Loucy (cell line): Measurements from ENCODE around the gene CERK.
"Not testable (repeated sequence)": the region's sequence is repeated elsewhere in the genome, so short reads cannot be mapped to it uniquely, and the experiment has no call there.

Experiments
- H2AFZ ChIP-seq: fragments of 200-600 bp; sonication (generic); 2 replicates; pipeline ENCODE4 v1.6.0; 2016; ENCODE audit warnings: antibody characterized with exemption, mild to moderate bottlenecking, low read length, moderate library complexity
- H3F3A ChIP-seq: fragments of 200-600 bp; 2 replicates; pipeline ENCODE4 v1.6.0; 2016; ENCODE audit warnings: antibody characterized with exemption, low read depth, mild to moderate bottlenecking
- H3K27me3 ChIP-seq: fragments of 200-600 bp; sonication (generic); 2 replicates; pipeline ENCODE4 v1.6.1; 2014; ENCODE audit warnings: low read length, mild to moderate bottlenecking; ENCODE audit not compliant: insufficient read depth, poor library complexity, severe bottlenecking
- H3K36me3 ChIP-seq: fragments of 200-600 bp; sonication (generic); 2 replicates; pipeline ENCODE4 v1.6.1; 2016; ENCODE audit warnings: low read length; ENCODE audit not compliant: insufficient read depth
- H3K4me1 ChIP-seq: fragments of 200-600 bp; sonication (generic); 2 replicates; pipeline ENCODE4 v1.5.1; 2014; ENCODE audit warnings: low read length, mild to moderate bottlenecking; ENCODE audit not compliant: insufficient read depth, poor library complexity, severe bottlenecking
- H3K4me2 ChIP-seq: fragments of 200-600 bp; sonication (generic); 2 replicates; pipeline ENCODE4 v1.6.0; 2014; ENCODE audit warnings: antibody characterized with exemption, low read length, low read depth, mild to moderate bottlenecking; ENCODE audit not compliant: poor library complexity, severe bottlenecking
- H3K4me3 ChIP-seq: fragments of 200-600 bp; sonication (generic); 2 replicates; pipeline ENCODE4 v1.5.1; 2014; ENCODE audit warnings: low read length, mild to moderate bottlenecking, mixed read lengths; ENCODE audit not compliant: poor library complexity, severe bottlenecking
- H3K79me2 ChIP-seq: fragments of 200-600 bp; sonication (generic); 2 replicates; pipeline ENCODE4 v1.6.1; 2014; ENCODE audit warnings: low read length; ENCODE audit not compliant: insufficient read depth
- H3K9ac ChIP-seq: fragments of 200-600 bp; sonication (generic); 2 replicates; pipeline ENCODE4 v1.6.0; 2014; ENCODE audit warnings: mild to moderate bottlenecking, low read depth, low read length, moderate library complexity; ENCODE audit not compliant: poor library complexity, severe bottlenecking
- H3K9me2 ChIP-seq: fragments of 200-600 bp; sonication (generic); replicated peaks from 2 replicates; pipeline ENCODE4 v1.6.1; 2016; ENCODE audit warnings: low read depth, low read length, mixed read lengths
- H3K9me3 ChIP-seq: fragments of 200-600 bp; sonication (generic); 2 replicates; pipeline ENCODE4 v1.6.1; 2014; ENCODE audit warnings: mild to moderate bottlenecking, antibody characterized with exemption, low read length, low read depth; ENCODE audit not compliant: insufficient read depth
- H4K20me1 ChIP-seq: fragments of 200-600 bp; sonication (generic); 2 replicates; pipeline ENCODE4 v1.6.0; 2014; ENCODE audit warnings: antibody characterized with exemption, low read length, mild to moderate bottlenecking; ENCODE audit not compliant: insufficient read depth, poor library complexity, severe bottlenecking
- EZH2phosphoT487 ChIP-seq: fragments of 200-600 bp; IDR thresholded peaks from 2 replicates; pipeline ENCODE4 v1.6.1; 2018; ENCODE audit warnings: antibody characterized with exemption, mild to moderate bottlenecking, moderate library complexity, borderline replicate concordance
- TF ChIP-seq, protein P1 (sequence below): fragments of 200-600 bp; sonication (generic); conservative IDR thresholded peaks from 2 replicates; pipeline ENCODE4 v1.5.1; 2014; ENCODE audit warnings: mild to moderate bottlenecking, antibody characterized with exemption, low read length

CERK gene

DNA sequence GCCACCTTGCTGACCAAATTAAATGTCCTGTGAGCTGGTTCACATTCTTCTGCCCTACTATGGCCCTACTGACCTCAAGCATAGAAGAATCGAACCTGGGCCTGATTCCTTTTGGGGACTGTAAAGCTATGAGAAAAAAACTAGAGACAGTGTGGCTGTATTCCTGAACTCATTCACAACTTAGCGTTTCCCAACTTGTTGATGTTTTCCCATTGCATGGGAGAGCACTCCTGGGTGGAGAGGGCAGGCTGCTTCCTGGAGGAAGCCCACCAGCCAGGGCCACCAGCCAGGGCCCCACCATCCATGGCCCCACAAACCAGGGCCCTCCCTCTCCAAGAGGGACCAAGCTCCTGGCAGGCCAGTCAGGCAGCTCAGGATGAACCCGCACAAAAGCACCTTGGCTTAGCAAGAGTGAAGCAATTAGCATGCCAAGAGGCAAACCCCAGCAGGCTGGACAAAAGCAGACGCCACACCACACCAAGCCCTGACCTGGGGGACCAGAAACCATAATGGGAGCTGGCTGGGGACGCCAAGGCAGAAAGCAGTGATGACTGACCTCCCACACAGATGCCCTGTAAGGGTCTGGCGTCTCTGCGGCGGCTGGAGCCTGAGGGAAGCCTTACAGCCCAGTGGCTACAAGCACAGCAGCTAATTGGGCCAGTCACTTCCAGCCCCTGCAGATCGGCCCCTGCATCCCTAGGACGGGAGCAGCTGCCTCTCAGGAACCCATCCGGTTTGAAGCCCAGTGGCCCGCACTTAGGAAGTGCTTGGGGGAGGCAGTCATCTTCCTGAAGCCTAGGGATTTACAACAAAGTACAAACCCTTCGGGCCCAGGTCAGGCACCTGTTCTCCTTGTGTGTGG, 2.1 kb downstream of the CERK start:
- Histone ChIP-seq H3K4me2 (peak overlapping the region; percentile 74), H3K79me2 (peaks cover 62% of the 10 kb centered on the region), H4K20me1 (peaks cover 49% of the 10 kb centered on the region), H3K9me3 (no peaks in the 10 kb centered on the region), H3K4me3 (peak overlapping the region; percentile 81), H3F3A (no peaks in the 10 kb centered on the region), H2AFZ (no peak overlapping the region), H3K27me3 (no peaks in the 10 kb centered on the region), H3K9ac (peak overlapping the region; percentile 77), H3K4me1 (peaks cover 42% of the 10 kb centered on the region), H3K9me2 (no peaks in the 10 kb centered on the region), H3K36me3 (no peaks in the 10 kb centered on the region)
- no peak for TF ChIP-seq EZH2phosphoT487
- TF ChIP-seq, protein P1, sequence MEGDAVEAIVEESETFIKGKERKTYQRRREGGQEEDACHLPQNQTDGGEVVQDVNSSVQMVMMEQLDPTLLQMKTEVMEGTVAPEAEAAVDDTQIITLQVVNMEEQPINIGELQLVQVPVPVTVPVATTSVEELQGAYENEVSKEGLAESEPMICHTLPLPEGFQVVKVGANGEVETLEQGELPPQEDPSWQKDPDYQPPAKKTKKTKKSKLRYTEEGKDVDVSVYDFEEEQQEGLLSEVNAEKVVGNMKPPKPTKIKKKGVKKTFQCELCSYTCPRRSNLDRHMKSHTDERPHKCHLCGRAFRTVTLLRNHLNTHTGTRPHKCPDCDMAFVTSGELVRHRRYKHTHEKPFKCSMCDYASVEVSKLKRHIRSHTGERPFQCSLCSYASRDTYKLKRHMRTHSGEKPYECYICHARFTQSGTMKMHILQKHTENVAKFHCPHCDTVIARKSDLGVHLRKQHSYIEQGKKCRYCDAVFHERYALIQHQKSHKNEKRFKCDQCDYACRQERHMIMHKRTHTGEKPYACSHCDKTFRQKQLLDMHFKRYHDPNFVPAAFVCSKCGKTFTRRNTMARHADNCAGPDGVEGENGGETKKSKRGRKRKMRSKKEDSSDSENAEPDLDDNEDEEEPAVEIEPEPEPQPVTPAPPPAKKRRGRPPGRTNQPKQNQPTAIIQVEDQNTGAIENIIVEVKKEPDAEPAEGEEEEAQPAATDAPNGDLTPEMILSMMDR = no peak

DNA sequence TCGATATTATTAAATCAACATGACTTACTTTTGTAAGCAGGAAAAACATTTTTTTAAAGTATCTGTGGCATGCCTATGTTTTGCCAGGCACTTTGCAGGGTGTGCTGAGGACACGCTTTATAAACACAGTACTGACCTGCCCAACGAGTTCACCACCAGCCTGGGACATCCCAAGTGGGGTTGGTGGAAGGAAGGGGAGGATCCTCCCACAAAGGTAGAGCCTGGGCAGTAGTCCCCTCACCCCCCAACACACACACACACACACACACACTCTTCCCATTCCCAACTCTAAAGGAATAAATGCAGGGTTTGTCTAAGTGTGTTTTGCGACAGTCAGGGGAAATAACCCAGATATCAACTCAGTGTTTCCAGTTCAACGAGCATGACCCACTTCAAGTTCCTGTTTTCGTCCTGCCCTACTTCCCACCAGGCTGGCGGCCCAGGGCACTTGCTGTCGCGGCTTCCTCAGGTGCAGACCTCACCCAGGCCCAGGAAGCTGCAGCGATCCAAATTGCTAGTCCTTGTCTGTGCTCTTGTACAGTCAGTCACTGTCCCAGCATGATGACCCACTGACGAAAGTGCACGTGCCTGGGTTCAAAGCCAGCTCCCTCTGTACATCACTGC, 3.1 kb downstream of the CERK start:
- Histone ChIP-seq H3K9me3 (no peaks in the 10 kb centered on the region), H2AFZ (no peak overlapping the region), H3K4me2 (peak overlapping the region; percentile 74), H3K79me2 (peaks cover 69% of the 10 kb centered on the region), H3K36me3 (no peaks in the 10 kb centered on the region), H3K27me3 (no peaks in the 10 kb centered on the region), H3K4me1 (peaks cover 42% of the 10 kb centered on the region), H3K9ac (peak overlapping the region; percentile 77), H3F3A (no peaks in the 10 kb centered on the region), H3K4me3 (peak overlapping the region; percentile 81), H3K9me2 (no peaks in the 10 kb centered on the region), H4K20me1 (peaks cover 52% of the 10 kb centered on the region)
- TF ChIP-seq EZH2phosphoT487 = no peak
- TF ChIP-seq, protein P1 = no peak

DNA sequence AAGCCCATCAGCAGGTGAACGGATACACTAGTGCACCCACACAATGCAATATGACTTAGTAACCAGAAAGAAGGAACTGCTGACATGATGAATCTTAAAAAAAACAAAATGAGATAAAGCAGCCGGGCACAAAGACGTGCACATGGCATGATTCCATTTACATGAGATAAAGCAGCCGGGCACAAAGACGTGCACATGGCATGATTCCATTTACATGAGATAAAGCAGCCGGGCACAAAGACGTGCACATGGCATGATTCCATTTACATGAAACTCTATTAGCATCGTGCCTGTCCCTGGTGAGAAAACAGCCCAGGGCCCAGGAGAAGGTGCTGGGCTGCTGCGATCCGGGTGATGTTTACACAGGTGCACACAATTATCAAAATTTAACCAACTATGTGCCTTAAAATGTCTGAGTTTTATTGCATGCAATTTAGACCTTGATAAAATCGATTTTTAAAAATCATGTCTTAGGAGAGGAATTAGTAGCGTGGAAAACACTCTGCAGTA, 3.8 kb downstream of the CERK start:
- peak overlapping the region; percentile 74 for H3K4me2 ChIP-seq
- H3K9ac ChIP-seq, H3F3A ChIP-seq, H2AFZ ChIP-seq, H3K27me3 ChIP-seq, H3K36me3 ChIP-seq, H3K9me2 ChIP-seq, H3K9me3 ChIP-seq: not testable (repeated sequence)
- H4K20me1 ChIP-seq = peaks cover 52% of the 10 kb centered on the region
- peak overlapping the region; percentile 81 for H3K4me3 ChIP-seq
- H3K4me1 ChIP-seq = peaks cover 42% of the 10 kb centered on the region
- H3K79me2 ChIP-seq = peaks cover 73% of the 10 kb centered on the region
